Subcutaneous adipose tissue (tissue), 4 donors: ENCODE results near the gene EGR4. TPM values are rescaled to one million over a fixed set of nuclear protein-coding genes. Genes with fewer than 3 reads are reported as not detected.

Experiments used
- total RNA-seq, 4 donors: library from RNA; depleted of rRNA; stranded (reverse); fragments of >200 nt; gene quantifications; one replicate each; pipeline ENCODE4 v1.1.0, GENCODE V29; 2016
- TF ChIP-seq, protein P1 (sequence below): fragments of 450-650 bp; IDR thresholded peaks from one replicate; pipeline ENCODE4 v1.5.1; 2016; ENCODE audit warnings: low read depth, mild to moderate bottlenecking, control low read depth, antibody characterized with exemption, moderate library complexity

Gene EGR4
- total RNA-seq, 4 donors from 2014 or later: not detected

DNA sequence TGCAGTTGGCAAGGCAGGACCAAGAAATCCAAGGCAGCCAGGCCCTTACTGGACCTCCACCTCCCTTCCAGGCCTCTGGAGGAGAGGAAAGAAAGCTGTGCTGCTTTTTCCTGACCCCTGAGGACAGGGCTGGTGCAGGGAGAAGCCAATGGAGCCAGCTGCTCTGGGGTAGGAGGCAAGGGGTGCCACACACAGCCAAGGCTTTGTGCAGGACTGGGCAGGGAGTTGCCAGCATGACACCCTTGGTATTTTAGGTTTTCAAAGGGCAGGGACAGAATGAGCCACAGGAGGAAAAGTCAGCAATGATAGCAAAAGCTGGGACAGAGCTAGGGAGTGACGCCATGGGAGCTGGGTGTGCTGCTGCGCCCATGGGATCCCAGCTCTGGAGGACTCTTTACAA is 36.3 kb downstream of the EGR4 start:
- TF ChIP-seq, protein P1, sequence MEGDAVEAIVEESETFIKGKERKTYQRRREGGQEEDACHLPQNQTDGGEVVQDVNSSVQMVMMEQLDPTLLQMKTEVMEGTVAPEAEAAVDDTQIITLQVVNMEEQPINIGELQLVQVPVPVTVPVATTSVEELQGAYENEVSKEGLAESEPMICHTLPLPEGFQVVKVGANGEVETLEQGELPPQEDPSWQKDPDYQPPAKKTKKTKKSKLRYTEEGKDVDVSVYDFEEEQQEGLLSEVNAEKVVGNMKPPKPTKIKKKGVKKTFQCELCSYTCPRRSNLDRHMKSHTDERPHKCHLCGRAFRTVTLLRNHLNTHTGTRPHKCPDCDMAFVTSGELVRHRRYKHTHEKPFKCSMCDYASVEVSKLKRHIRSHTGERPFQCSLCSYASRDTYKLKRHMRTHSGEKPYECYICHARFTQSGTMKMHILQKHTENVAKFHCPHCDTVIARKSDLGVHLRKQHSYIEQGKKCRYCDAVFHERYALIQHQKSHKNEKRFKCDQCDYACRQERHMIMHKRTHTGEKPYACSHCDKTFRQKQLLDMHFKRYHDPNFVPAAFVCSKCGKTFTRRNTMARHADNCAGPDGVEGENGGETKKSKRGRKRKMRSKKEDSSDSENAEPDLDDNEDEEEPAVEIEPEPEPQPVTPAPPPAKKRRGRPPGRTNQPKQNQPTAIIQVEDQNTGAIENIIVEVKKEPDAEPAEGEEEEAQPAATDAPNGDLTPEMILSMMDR: no peak

DNA sequence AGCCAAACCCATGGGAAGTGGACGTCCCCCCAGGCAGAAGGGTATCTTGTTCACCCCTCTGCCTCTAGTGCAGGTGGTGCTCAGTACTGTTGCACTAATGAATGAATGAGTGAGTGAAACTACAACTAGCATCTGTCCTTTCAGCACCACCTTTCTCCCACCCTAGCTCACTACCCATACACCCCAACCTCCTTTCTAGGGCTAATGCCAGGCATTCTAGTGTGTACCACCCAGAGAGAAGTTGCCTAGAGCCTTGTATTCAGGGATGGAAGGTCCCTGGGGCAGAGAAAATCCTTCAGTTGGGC is 36.8 kb downstream of the EGR4 start:
- TF ChIP-seq, protein P1: no peak

DNA sequence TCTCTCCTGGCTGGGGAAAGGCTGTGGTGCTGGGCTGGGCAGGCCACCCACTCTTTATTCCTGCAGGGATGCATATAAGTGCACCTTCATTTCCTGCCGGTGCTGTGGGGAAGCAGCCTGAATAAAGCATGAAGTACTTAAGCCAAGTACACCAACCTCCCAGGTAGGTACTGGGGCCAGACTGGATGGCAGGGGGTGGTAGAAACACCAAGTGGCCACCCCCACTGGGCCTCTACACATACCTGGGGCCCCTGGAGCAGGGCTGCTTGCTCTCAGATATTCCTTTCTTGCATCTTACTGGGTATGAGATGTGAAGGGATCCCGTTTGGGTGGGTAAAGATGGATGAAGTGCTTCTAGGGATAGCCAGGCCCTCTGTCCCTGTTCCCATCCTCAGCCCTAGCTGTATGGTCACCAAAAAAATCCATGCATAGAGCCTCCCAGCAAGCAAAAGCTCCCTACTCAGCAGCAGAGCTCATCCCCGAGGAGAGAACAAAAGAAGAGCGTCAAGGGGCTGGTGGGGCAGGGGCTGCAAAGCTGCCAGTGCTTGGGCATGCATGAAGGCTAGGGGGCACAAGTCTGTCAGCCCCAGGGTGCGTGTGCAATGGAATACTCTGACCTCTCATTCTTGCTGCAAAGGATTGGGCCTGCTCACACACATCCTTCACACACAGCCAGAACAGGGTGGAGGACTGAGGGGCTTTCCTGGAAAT is 37.3 kb downstream of the EGR4 start:
- TF ChIP-seq, protein P1: no peak

DNA sequence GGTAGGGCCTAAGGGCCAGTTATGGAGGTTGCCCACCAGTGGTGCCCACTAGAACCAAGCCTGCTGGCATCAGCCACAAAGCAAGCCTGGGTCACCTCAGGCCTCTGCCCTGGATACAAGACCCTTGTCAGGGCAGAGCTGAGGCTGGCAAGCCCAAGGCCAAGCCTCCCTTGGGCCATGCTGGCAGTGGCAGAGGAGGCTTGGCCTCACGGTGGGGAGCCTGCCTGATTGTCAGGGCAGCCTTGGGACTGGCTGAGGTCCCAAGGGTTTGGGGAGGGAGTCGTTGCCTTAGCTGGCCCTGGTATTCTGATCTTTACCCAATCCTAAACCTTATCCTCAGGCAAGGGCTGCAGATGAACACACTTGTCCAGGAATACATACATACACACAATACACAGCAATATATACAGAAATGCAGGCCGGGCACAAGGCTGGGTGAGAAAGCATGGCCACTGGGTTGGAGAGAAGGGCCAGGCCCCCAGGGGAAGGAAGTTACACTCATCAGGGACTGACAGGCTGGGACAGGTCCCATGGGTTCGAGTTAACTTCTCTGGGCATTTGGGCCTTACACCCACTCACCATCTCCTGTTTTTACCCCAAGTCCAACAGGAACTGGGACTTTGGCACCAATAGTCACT is 38.2 kb downstream of the EGR4 start:
- TF ChIP-seq, protein P1: no peak

DNA sequence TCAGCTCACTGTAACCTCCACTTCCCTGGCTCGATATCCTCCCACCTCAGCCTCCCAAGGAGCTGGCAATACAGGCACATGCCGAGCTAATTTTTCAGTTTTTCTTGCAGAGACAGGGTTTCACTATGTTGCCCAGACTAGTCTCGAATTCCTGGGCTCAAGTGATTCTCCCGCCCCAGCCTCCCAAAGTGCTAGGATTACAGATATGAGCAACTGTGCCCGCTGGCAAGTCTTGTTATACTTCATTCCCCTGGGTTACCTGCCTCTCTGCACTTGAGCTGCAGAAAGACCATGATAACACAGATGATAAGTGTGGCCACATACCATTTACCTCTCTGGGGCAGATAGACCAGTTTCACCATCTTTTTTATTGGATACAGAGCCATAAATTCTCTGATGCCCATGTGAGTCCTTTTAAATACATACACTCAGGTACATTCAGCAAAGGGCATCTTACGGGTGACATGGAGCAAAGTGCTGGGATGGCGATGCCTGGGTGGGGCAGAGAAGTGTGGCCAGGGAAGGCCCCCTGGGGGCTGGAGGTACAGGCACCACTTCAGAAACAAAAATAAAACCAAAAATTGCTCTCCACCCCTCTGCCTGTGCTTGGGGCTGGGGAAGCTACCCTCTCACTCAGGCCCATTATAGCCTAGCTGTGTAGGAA is 38.9 kb downstream of the EGR4 start:
- TF ChIP-seq, protein P1: no peak

DNA sequence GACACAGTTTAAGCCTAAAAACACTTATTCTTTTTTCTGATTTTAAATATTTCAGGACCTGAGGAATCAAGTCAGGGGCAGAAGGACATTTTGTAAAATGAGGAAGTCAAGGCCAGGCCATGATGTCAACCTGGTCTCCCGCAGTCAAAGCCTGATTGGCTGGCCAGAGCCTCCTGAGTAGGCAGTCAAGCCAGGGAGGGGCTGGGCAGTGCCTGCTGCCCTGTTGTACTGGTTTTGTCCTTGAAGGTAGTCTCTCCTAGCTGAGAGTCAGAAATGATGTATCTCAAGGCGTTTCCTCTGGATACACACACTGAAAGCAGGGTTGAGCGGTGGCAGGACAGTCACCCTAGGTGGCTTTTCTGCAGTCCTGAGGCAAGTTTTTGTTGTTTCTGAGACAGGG is 39.4 kb downstream of the EGR4 start:
- TF ChIP-seq, protein P1: no peak

DNA sequence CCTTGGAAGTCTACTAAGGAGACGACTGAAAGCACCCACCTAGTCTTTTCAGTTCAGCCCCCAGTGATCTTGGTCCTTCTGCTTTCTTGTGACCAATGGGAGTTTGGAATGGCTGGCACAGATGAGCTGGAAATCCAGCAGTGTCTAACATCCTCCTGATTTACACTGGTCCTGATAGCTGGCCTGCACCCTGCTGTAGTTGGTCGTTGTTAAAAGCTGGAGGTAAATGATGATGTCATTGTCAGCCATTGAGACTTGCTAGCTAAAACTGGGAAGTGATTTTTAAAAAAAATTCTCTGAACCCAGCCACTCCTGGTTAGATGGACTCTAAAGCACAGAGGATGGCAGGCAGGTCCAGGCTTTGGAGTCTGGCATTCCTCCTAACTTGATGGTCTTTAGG is 39.9 kb downstream of the EGR4 start:
- TF ChIP-seq, protein P1: no peak
